Spleen (tissue), 11 donors: ENCODE data around the gene TAF8. TPM values are rescaled to one million over a fixed set of nuclear protein-coding genes. Genes with fewer than 3 reads are reported as not detected.

ENCODE experiments used
- DNase-seq: peaks from one replicate; pipeline ENCODE4 v3.0.0-alpha.2; 2020
- H3K27ac ChIP-seq, 8 donors: fragments of 200-600 bp; sonication (generic) in 7 of 8; 1 replicate in 4 of 8; 2 replicates in 4 of 8; pipeline versions ENCODE4 v1.5.0 to v1.8.0; 2016 to 2021; ENCODE audit warnings: inconsistent platforms in 4 of 8, mild to moderate bottlenecking in 4 of 8, moderate library complexity in 1 of 8
- H3K27me3 ChIP-seq, 7 donors: fragments of 200-600 bp; sonication (generic) in 6 of 7; replicated peaks in 1 of 7; 1 replicate in 4 of 7; 2 replicates in 3 of 7; pipeline versions ENCODE4 v1.5.0 to v1.8.0; 2016 to 2021; ENCODE audit warnings: inconsistent platforms in 3 of 7, mild to moderate bottlenecking in 1 of 7
- H3K36me3 ChIP-seq, 6 donors: fragments of 200-600 bp; sonication (generic) in 5 of 6; 1 replicate in 4 of 6; 2 replicates in 2 of 6; pipeline versions ENCODE4 v1.5.0 to v1.8.0; 2016 to 2021; ENCODE audit warnings: inconsistent platforms in 2 of 6
- H3K4me1 ChIP-seq, 6 donors: fragments of 200-600 bp; sonication (generic) in 5 of 6; 1 replicate in 3 of 6; 2 replicates in 3 of 6; pipeline versions ENCODE4 v1.5.0 to v1.8.0; 2016 to 2021; ENCODE audit warnings: inconsistent platforms in 3 of 6
- H3K4me3 ChIP-seq, 8 donors: fragments of 200-600 bp; sonication (generic) in 7 of 8; 1 replicate in 4 of 8; 2 replicates in 4 of 8; pipeline versions ENCODE4 v1.5.0 to v1.8.0; 2016 to 2021; ENCODE audit warnings: inconsistent platforms in 4 of 8, mild to moderate bottlenecking in 4 of 8, moderate library complexity in 2 of 8
- H3K9me3 ChIP-seq, 8 donors: fragments of 200-600 bp; sonication (generic) in 7 of 8; 1 replicate in 4 of 8; 2 replicates in 4 of 8; pipeline versions ENCODE4 v1.5.0 to v1.8.0; 2016 to 2021; ENCODE audit warnings: inconsistent platforms in 4 of 8
- POLR2A ChIP-seq, 3 donors: fragments of 450-650 bp; IDR thresholded peaks; one replicate each; pipeline ENCODE4 v1.5.1; 2017; ENCODE audit warnings: antibody characterized with exemption in 3 of 3, mild to moderate bottlenecking in 1 of 3
- POLR2AphosphoS5 ChIP-seq, 3 donors: sonication (generic); formaldehyde crosslinking; IDR thresholded peaks; one replicate each; pipeline ENCODE4 v1.5.1; 2017; ENCODE audit warnings: antibody characterized with exemption in 3 of 3
- WGBS, 5 donors: extraction: QIAGEN DNeasy Blood & Tissue Kit in 3 of 5; methylation state at CpG; one replicate each; pipeline versions ENCODE4 v1.1.5 to v1.1.7; 2013 to 2018; 5-methylcytosine and 5-hydroxymethylcytosine counted together
- intact Hi-C: fragments of 100-400 bp; cut with DNase I; formaldehyde crosslinking; loops from one replicate; pipeline ENCODE4 v1.15.0; 2023; ENCODE audit warnings: low total_unique reads
- polyA plus RNA-seq, 3 donors: library from polyadenylated mRNA; stranded (reverse); fragments of 200-250 nt; gene quantifications; one replicate each; pipeline ENCODE4 v1.2.1, GENCODE V29; 2013
- small RNA-seq, 4 donors: library from RNA; depleted of rRNA; stranded (forward); fragments of <200 nt; gene quantifications; one replicate each; pipeline ENCODE3, GENCODE V24; 2016
- total RNA-seq, 7 donors: library from RNA; depleted of rRNA in 3 of 7; stranded (reverse); fragments of >200 nt in 3 of 7; fragmentation: NEBNext Ultra II Directional in 4 of 7; extraction: Animal tissue kit (Norgen Biotek cat#: 25700) in 4 of 7; gene quantifications; one replicate each; pipeline versions ENCODE4 v1.1.0 to v1.2.1, GENCODE V29; 2016 to 2021
- TF ChIP-seq, protein P1 (sequence below), 11 experiments: fragments of 200-600 bp in 7 of 11; fragments of 450-650 bp in 4 of 11; sonication (generic) in 4 of 11; IDR thresholded peaks in 8 of 11; conservative IDR thresholded peaks in 3 of 11; 1 replicate in 7 of 11; 2 replicates in 4 of 11; pipeline versions ENCODE4 v1.4.0 to v1.8.0; 2016 to 2021; ENCODE audit warnings: antibody characterized with exemption in 11 of 11, inconsistent platforms in 4 of 11, mild to moderate bottlenecking in 1 of 11
- donor health status: healthy with polysubstance abuse.
- donor health status: DM: no; HTN: no; CAD: no; lungs with moderate emphysema.
- donor health status: DM: no; HTN: no; CAD: no.
- donor health status: Bipolar disorder and iron deficiency.
- donor health status: healthy.
- donor health status: DM: no; HTN: no; CAD: no.
- donor health status: DM: yes; HTN: yes; CAD: no.

TAF8 gene
- total and polyA plus RNA-seq, 10 donors: 8.2 to 56.3 (median 35.4) TPM

DNA sequence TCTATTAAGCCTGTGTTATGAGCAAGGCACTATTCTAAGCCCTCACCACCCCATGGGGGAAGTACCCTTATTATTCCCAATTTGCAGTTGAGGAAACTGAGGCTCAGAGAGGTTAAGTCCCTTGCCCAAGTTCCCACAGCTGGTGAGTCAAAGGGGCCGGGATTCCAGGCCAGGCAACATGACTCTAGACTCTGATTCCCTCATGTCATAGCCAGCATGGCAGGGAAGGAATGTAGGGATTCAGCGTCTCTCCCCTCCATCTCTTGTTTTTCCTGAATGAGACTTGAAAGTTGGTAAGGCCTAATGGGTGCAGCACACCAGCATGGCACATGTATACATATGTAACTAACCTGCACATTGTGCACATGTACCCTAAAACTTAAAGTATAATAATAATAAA, 85.4 kb downstream of the TAF8 start:
- H3K27me3 ChIP-seq: peaks cover 0 to 2% (median 0%) of the 10 kb centered on the region in 7 donors
- TF ChIP-seq POLR2AphosphoS5 (IDR thresholded peaks at IDR 0.05) (no peak), POLR2A (IDR thresholded peaks at IDR 0.05) (no peak)
- TF ChIP-seq, protein P1, sequence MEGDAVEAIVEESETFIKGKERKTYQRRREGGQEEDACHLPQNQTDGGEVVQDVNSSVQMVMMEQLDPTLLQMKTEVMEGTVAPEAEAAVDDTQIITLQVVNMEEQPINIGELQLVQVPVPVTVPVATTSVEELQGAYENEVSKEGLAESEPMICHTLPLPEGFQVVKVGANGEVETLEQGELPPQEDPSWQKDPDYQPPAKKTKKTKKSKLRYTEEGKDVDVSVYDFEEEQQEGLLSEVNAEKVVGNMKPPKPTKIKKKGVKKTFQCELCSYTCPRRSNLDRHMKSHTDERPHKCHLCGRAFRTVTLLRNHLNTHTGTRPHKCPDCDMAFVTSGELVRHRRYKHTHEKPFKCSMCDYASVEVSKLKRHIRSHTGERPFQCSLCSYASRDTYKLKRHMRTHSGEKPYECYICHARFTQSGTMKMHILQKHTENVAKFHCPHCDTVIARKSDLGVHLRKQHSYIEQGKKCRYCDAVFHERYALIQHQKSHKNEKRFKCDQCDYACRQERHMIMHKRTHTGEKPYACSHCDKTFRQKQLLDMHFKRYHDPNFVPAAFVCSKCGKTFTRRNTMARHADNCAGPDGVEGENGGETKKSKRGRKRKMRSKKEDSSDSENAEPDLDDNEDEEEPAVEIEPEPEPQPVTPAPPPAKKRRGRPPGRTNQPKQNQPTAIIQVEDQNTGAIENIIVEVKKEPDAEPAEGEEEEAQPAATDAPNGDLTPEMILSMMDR (IDR thresholded peaks at IDR 0.05 in 8 of 11, conservative IDR thresholded peaks at IDR 0.05 in 3 of 11): no peak
- H3K27ac ChIP-seq: no peak overlapping the region
- H3K9me3 ChIP-seq: no peaks in the 10 kb centered on the region
- intact Hi-C loops: no loop called here
- no peak for DNase-seq
- no peak overlapping the region for H3K4me3 ChIP-seq
- H3K36me3 ChIP-seq: no peaks in the 10 kb centered on the region
- H3K4me1 ChIP-seq: peaks cover 0 to 9% (median 4%) of the 10 kb centered on the region in 6 donors
- 79 to 98% (median 86%) methylated on average over 2 of the region's 2 CpGs for WGBS, 5 donors

DNA sequence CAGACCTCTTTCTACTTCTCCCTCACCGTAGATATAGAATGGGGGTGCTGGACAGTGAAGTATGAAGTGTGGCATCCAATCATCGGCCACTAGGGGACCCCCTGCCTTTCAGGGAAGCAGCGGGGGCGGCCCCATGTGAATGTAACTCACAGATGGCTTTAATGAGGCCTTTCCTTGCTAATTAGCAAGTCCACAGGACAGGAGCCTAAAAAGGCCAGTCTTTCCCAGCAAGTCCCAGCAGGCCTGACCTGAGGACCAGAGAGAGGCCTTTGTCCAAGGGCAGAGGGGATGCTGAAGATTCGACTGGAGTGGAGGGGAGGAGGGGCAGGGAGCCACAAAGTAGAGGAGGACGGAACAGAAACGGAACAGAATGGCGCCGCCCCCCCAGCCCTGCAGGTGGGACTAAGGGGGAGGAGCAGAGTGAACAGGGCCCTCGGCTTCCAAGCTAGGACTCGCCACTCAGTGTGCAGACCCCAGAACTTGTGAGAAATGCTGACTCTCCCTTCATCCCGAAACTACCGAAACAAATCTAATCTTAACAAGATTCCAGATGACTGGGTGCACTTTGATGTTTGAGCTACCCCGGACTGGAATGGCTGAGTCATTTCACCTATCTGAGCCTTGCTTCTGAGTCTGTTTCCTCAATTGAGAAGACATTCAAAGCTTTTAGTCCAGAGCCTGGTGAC, 86.3 kb downstream of the TAF8 start:
- no peaks in the 10 kb centered on the region for H3K36me3 ChIP-seq
- intact Hi-C loops: no loop called here
- DNase-seq: no peak
- H3K27ac ChIP-seq: no peak overlapping the region
- no peaks in the 10 kb centered on the region for H3K9me3 ChIP-seq
- H3K4me1 ChIP-seq: peaks cover 0 to 11% (median 4%) of the 10 kb centered on the region in 6 donors
- WGBS, 5 donors: 24 to 36% (median 31%) methylated on average over 14 of the region's 14 CpGs
- peaks cover 0 to 11% (median 5%) of the 10 kb centered on the region in 7 donors for H3K27me3 ChIP-seq
- peak overlapping the region in 1 of 8 donors; percentile 36 for H3K4me3 ChIP-seq
- TF ChIP-seq, protein P1 (IDR thresholded peaks at IDR 0.05 in 8 of 11, conservative IDR thresholded peaks at IDR 0.05 in 3 of 11): peak in 5 of 11 experiments; percentile 14 to 35 (median 30)
- TF ChIP-seq POLR2A (IDR thresholded peaks at IDR 0.05): no peak
- TF ChIP-seq POLR2AphosphoS5 (IDR thresholded peaks at IDR 0.05): no peak

Small RNA genes within 50 kb of the gene (small RNA-seq; reads per million reads assigned to genes)
- gene RNU6-761P: 0 to 0.15 (median 0.06) reads per million in 4 donors

Other genes with a start within 250 kb of the TAF8 start
- 1 to 10 TPM; 2.9 to 6.8 (median 4.7) TPM for gene USP49, start 155.1 kb upstream of the TAF8 start, total RNA-seq
- under 1 TPM; 0.35 to 0.83 (median 0.46) TPM for gene USP49, start 155.1 kb upstream of the TAF8 start, polyA plus RNA-seq
- 10 to 100 TPM; 11.3 to 21.5 (median 15.9) TPM for gene MED20, start 129.4 kb upstream of the TAF8 start, total RNA-seq
- 1 to 10 TPM; 5.3 to 8.6 (median 6.4) TPM for gene MED20, start 129.4 kb upstream of the TAF8 start, polyA plus RNA-seq
- 10 to 100 TPM in 4 of 7 donors, 1 to 10 TPM in 3; 5.9 to 19.7 (median 11.3) TPM for gene BYSL, start 129.0 kb upstream of the TAF8 start, total RNA-seq
- 10 to 100 TPM in 1 of 3 donors, 1 to 10 TPM in 2; 7.6 to 11.5 (median 8.8) TPM for gene BYSL, start 129.0 kb upstream of the TAF8 start, polyA plus RNA-seq
- gene CCND3, start 108.7 kb upstream of the TAF8 start, total RNA-seq: 100 to 1,000 TPM; 124 to 531 (median 334) TPM
- gene CCND3, start 108.7 kb upstream of the TAF8 start, polyA plus RNA-seq: 100 to 1,000 TPM; 115 to 209 (median 202) TPM
- under 1 TPM in 4 of 7 donors, not detected in 3; 0.05 to 0.27 (median 0.19) TPM for gene C6orf132, start 92.1 kb downstream of the TAF8 start, total RNA-seq
- under 1 TPM; 0.11 to 0.17 (median 0.13) TPM for gene C6orf132, start 92.1 kb downstream of the TAF8 start, polyA plus RNA-seq
- not detected for gene GUCA1A, start 122.8 kb downstream of the TAF8 start, total RNA-seq
- gene GUCA1A, start 122.8 kb downstream of the TAF8 start, polyA plus RNA-seq: under 1 TPM in 1 of 3 donors, not detected in 2; 0.11 TPM
- 1 to 10 TPM; 1.2 to 2.6 (median 1.9) TPM for gene GUCA1B, start 144.4 kb downstream of the TAF8 start, total RNA-seq
- under 1 TPM; 0.70 to 0.87 (median 0.83) TPM for gene GUCA1B, start 144.4 kb downstream of the TAF8 start, polyA plus RNA-seq
- gene MRPS10, start 167.3 kb downstream of the TAF8 start, total RNA-seq: 10 to 100 TPM; 25.1 to 32.3 (median 27.7) TPM
- 10 to 100 TPM; 17.2 to 26.1 (median 18.0) TPM for gene MRPS10, start 167.3 kb downstream of the TAF8 start, polyA plus RNA-seq